ENCODE data around the gene KLHDC7B. TPM values are rescaled to one million over a fixed set of nuclear protein-coding genes. Genes with fewer than 3 reads are reported as not detected.
A peak's percentile ranks its signal among the peaks of the same experiment; 100 is the strongest.

KLHDC7B gene
- total and polyA plus RNA-seq, 10 of the 15 experiments (the other 5 are each of a cell fraction or from before 2014, with no cell fraction given), result 0.05 to 2.2 (median 0.93) TPM; not detected in 2

GRCh38 chr22:50529416-50529896, 16.2 kb upstream of the KLHDC7B start:
- ChIA-PET CTCF (interaction anchor here (1.1 to 2.4 kb wide), 3 partner anchors 11 to 91 kb away, joined by 3 to 12 read pairs (median 6); no protein-coding TSS in a partner anchor), RAD21 (ENCODE audit: unreplicated experiment) (interaction anchor here (0.7 to 6.3 kb wide), 4 partner anchors 11 to 92 kb away, joined by 3 to 106 read pairs (median 10); partner anchors contain the start of genes LMF2 and NCAPH2), SMC1A (ENCODE audit: uncharacterized antibody, unreplicated experiment) (interaction anchor here (1.1 to 5.8 kb wide), 3 partner anchors 11 to 91 kb away, joined by 5 to 58 read pairs (median 10); partner anchors contain the start of gene SYCE3), POLR2A (interaction anchor here (0.7 to 6.5 kb wide), 9 partner anchors 9 to 91 kb away, joined by 3 to 232 read pairs (median 5); partner anchors contain the start of genes KLHDC7B, LMF2, NCAPH2 and SYCE3)
- DNase-seq (ENCODE audit: low read depth, low spot score) (no peak), FAIRE-seq (no peak), ATAC-seq (no peak)
- BruUV-seq (replicated peaks), result TSS peak; percentile 58
- intact Hi-C loops (cut with micrococcal nuclease; ENCODE audit: unreplicated experiment) (loop anchor here (5.0 kb wide), 2 partner anchors 33 to 53 kb away; partner anchors contain the start of genes CHKB and SYCE3), in situ Hi-C loops (cut with MboI) (loop anchor here (5.0 kb wide), 1 partner anchor 93 kb away; no protein-coding TSS in a partner anchor)
- peaks cover 70% of the 10 kb centered on the region for H3K79me2 ChIP-seq (ENCODE audit: control insufficient read depth, insufficient read depth, low read length)
- peak overlapping the region; percentile 100 for H3K9ac ChIP-seq (ENCODE audit: control insufficient read depth, insufficient read depth, low read length)
- H3K4me3 ChIP-seq, result peak overlapping the region; percentile 78
- H3K27me3 ChIP-seq (replicated peaks in 1 of 2; ENCODE audit: control insufficient read depth in 2 of 2, insufficient read depth in 2 of 2, low read length in 1 of 2), result no peaks in the 10 kb centered on the region
- WGBS (ENCODE audit: insufficient coverage, insufficient replicate concordance, low lambda C conversion rate, missing lambda C conversion rate), result 5% methylated on average over 50 of the region's 50 CpGs
- H2AFZ ChIP-seq (ENCODE audit: control insufficient read depth, low read depth, low read length), result no peak overlapping the region
- peak overlapping the region; percentile 100 for H3K27ac ChIP-seq (ENCODE audit: control insufficient read depth, insufficient read depth)
- no peaks in the 10 kb centered on the region for H4K20me1 ChIP-seq (ENCODE audit: control insufficient read depth, insufficient read depth)
- peaks cover 30% of the 10 kb centered on the region for H3K4me1 ChIP-seq (ENCODE audit: control insufficient read depth, insufficient read depth, low read length)
- peak overlapping the region; percentile 71 for H3K4me2 ChIP-seq (ENCODE audit: control insufficient read depth, insufficient read depth)
- H3K9me3 ChIP-seq (replicated peaks; ENCODE audit: control insufficient read depth, insufficient read depth, low read length), result no peaks in the 10 kb centered on the region
- no peaks in the 10 kb centered on the region; a peak in 3 of 4 replicates for H3K36me3 ChIP-seq (ENCODE audit: control insufficient read depth in 2 of 2, insufficient read depth in 2 of 2, low read length in 1 of 2)
- TF ChIP-seq POLR2A (IDR thresholded peaks at IDR 0.05; ENCODE audit: low read depth, low read length) (no peak), NBN (IDR thresholded peaks at IDR 0.05) (0 out of 2 replicates have a peak, but pooled peaks have one; percentile 28), SMC3 (IDR thresholded peaks at IDR 0.05; ENCODE audit: borderline replicate concordance, low read length) (no peak), POLR2AphosphoS2 (IDR thresholded peaks at IDR 0.05; ENCODE audit: low read depth, low read length) (peak; percentile 76), SMAD1 (IDR thresholded peaks at IDR 0.05; ENCODE audit: low read depth, partially characterized antibody) (no peak), RAD21 (IDR thresholded peaks at IDR 0.05; ENCODE audit: insufficient read depth, low read depth, low read length) (no peak), ZBTB40 (IDR thresholded peaks at IDR 0.05; ENCODE audit: borderline replicate concordance) (0 out of 2 replicates have a peak, but pooled peaks have one; percentile 23), JUNB (IDR thresholded peaks at IDR 0.05) (no peak), POLR2AphosphoS5 (IDR thresholded peaks at IDR 0.05; ENCODE audit: low read length) (peak; percentile 7; the same call in 1 of the 2 replicates), MXI1 (IDR thresholded peaks at IDR 0.05; ENCODE audit: low read depth, low read length) (no peak), ZBTB11 (CRISPR knock-in tag; IDR thresholded peaks at IDR 0.05) (no peak), ZBTB4 (CRISPR knock-in tag; IDR thresholded peaks at IDR 0.05) (no peak), TCF7 (IDR thresholded peaks at IDR 0.05; ENCODE audit: borderline replicate concordance) (no peak)

Measured in GM12878 (cell line).